T-helper 2 cell treated with Interferon-gamma antibody and Interleukin-4, amounts not matched to agents 100 ng/mL and 5 ng/mL, for 36 hours (primary cell): ENCODE measurements around the gene TRIM26. TPM values are rescaled to one million over a fixed set of nuclear protein-coding genes. Genes with fewer than 3 reads are reported as not detected.

ENCODE experiments used
- total RNA-seq: library from RNA; stranded (reverse); gene quantifications from 2 replicates; pipeline ENCODE4 v1.2.3, GENCODE V29; 2022

TRIM26 gene
- total RNA-seq, 1 donor from 2014 or later, result 70.8 TPM

Other genes with a start within 250 kb of the TRIM26 start
- 69.6 and 72.2 TPM in 2 replicates for gene POLR1H, start 152.1 kb downstream of the TRIM26 start, total RNA-seq
- 57.0 and 59.6 TPM in 2 replicates for gene PPP1R11, start 146.2 kb downstream of the TRIM26 start, total RNA-seq
- not detected in 2 replicates for gene RNF39, start 137.6 kb downstream of the TRIM26 start, total RNA-seq
- gene TRIM31, start 100.3 kb downstream of the TRIM26 start, total RNA-seq, result not detected in 2 replicates
- gene TRIM40, start 77.3 kb downstream of the TRIM26 start, total RNA-seq, result not detected in 2 replicates
- gene TRIM10, start 52.2 kb downstream of the TRIM26 start, total RNA-seq, result 0.05 TPM in 1 of 2 replicates, not detected in the other
- gene TRIM15, start 49.9 kb downstream of the TRIM26 start, total RNA-seq, result 0.25 TPM in 1 of 2 replicates, not detected in the other
- gene TRIM39, start 113.5 kb upstream of the TRIM26 start, total RNA-seq, result 11.2 and 11.6 TPM in 2 replicates
- gene RPP21, start 131.8 kb upstream of the TRIM26 start, total RNA-seq, result 37.2 and 46.7 TPM in 2 replicates